Left ventricle myocardium superior (tissue), 1 donor: ENCODE results near the gene ARL14EPL. TPM values are rescaled to one million over a fixed set of nuclear protein-coding genes. Genes with fewer than 3 reads are reported as not detected.
A peak's percentile ranks its signal among the peaks of the same experiment; 100 is the strongest.
"Not testable (repeated sequence)": the region's sequence is repeated elsewhere in the genome, so short reads cannot be mapped to it uniquely, and the experiment has no call there.

Experiments
- ATAC-seq: fragments of 200-7000 bp; cut with Tn5 transposase; one replicate; pipeline ENCODE4 v1.9.1; 2020; ENCODE audit warnings: mild to moderate bottlenecking, moderate library complexity
- DNase-seq: peaks from one replicate; pipeline ENCODE4 v3.0.0-alpha.2; 2020
- intact Hi-C: fragments of 100-400 bp; cut with micrococcal nuclease; formaldehyde crosslinking; loops from one replicate; pipeline ENCODE4 v1.11.0; 2022
- total RNA-seq: library from RNA; stranded (reverse); fragmentation: NEBNext Ultra II Directional; extraction: Animal tissue kit (Norgen Biotek cat#: 25700); gene quantifications from one replicate; pipeline ENCODE4 v1.2.1, GENCODE V29; 2021
- donor health status: DM: no; HTN: yes; CAD: no; lungs with severe emphysema.

Gene ARL14EPL
- total RNA-seq, 1 donor from 2014 or later = not detected

DNA sequence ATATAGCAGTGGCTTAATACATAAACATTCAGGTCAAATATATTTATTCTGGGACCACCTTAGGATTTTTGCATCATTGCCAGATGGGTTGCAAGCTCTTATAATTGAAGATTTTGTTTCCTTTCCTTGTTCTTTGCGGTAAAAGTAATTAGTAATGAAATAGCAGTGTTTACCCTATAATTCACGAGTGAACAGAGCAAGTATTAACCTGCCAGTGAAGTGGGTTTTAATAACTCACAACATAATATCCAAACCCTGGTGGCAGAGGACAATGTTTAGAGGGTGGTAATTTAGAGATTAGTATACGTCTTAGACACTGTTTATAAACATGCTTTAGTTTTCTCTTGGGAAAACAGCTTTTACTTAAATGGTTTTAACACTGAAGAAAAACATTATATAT is 11.8 kb downstream of the ARL14EPL start:
- intact Hi-C loops = no loop called here
- no peak for ATAC-seq

DNA sequence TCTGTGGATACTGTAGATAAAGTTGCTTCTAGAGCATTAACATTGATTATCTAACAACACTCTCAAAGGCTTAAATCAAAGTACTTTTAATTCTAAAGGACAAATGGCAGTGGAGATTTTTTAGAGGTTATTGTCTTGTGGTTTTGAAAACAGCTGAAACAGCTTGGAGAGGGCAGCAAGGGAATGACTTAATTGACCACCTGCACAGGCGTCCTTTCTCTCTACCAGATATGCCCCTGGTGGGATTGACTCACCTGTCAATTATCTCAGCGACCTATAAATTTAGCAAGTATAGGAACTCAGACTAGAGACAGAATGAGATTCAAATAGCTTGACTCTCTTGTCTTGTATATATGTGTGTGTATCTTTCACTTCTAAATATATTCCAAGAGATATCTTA is 13.5 kb downstream of the ARL14EPL start:
- ATAC-seq (no peak), DNase-seq (no peak)
- intact Hi-C loops = no loop called here

More for the DNA sequence above, 11.8 kb downstream of the ARL14EPL start:
- no peak for DNase-seq

DNA sequence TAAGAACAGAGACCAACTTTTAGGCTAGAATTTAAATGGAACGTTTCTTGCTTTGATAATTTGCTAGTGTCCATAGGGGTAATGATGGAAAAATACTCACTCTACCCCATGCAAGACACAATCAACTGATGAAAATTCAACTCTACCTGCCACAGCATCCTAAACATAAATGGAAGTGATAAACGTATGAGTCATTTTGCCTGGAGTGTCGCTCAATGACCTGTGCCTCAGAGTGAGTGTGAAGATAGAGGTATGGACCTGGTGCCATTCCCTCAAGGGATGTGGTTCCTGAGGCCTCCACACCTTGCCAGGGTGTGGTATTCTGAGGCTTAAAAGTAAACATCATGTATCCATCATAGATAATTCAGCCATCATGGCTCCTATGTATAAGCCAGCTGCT is 14.0 kb downstream of the ARL14EPL start:
- intact Hi-C loops = no loop called here
- DNase-seq (no peak), ATAC-seq (no peak)

DNA sequence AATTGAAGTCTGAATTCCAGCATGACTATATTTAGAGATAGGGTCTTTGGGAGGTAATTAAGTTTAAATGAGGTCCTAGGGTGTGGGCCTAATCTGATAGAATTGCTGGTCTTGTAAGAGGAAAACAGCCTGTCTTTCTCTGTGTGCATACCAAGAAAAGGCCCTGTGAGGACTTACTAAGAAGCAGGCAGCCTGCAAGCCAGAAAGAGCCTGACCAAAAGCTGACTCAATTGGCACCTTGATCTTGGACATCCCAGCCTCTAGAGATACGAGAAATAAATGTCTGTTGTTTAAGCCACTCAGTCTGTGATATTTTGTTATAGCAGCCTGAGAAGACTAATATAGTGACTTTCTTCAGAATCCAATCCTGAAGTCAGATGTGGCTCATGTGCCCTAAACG is 14.6 kb downstream of the ARL14EPL start:
- DNase-seq (no peak), ATAC-seq (no peak)
- intact Hi-C loops = no loop called here

DNA sequence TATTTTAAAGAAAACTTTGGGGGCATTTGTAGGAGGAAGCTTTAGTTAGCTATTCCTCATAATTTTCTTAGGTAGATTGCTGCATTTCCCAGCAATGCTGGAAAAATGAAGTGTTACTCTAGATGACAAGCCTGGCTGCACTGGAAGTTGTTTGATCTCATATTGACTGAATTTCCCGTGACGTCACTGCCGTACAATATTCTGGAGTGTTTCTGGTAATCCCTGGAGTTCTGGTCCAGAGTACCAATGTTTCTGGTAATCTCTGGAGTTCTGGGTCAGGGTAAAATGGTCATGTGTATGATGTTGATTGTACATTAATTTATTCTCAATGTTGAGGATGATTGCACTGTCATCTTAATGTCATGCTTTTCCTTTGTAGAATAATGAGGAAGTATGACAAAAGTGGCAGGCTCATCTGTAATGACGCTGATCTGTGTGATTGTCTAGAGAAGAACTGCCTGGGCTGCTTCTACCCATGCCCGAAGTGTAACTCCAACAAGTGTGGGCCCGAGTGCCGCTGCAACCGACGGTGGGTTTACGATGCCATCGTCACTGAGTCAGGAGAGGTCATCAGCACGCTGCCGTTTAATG is 26.2 kb downstream of the ARL14EPL start:
- DNase-seq (no peak), ATAC-seq (no peak)
- intact Hi-C loops = no loop called here

DNA sequence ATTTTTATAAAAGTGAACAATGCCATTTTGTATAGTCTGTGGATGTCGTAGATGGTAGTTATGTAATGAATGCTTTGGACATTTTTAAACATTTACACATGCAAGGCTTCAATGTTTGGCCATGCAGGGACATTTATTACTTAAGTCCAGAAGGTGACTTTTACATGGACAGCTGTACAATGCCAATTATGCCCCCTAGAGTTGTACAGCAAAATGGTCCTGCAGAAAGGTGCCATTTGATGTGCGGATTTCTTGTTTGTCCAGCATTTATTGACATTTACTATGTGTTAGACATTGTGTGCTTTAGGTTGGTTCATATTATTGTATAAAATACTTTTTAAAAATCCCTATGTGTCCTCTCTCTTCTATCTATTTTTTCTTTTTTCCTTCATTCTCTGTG is 30.1 kb downstream of the ARL14EPL start:
- no peak for ATAC-seq
- DNase-seq = no peak
- intact Hi-C loops = loop anchor here (10.0 kb wide), 1 partner anchor 178 kb away; no protein-coding TSS in a partner anchor

DNA sequence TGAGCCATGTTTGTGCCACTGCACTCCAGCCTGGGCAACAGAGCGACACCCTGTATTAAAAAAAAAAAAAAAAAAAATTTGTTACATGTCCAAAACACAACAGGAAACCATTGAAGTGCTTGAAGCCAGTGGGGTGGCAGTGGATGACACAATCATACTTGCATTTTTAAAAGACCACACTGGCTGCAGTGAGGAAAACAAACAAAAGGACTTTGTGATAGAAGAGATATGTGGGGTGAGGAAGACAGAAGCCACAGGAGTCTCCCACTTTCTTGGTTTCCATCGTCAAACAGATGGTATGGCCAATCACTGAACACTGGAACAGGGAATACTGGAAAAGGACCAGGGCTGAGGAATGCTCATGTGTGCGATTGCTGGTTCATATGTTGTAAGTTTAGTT is 31.7 kb downstream of the ARL14EPL start:
- intact Hi-C loops = loop anchor here (10.0 kb wide), 1 partner anchor 179 kb away; no protein-coding TSS in a partner anchor
- ATAC-seq (no peak), DNase-seq (no peak)

DNA sequence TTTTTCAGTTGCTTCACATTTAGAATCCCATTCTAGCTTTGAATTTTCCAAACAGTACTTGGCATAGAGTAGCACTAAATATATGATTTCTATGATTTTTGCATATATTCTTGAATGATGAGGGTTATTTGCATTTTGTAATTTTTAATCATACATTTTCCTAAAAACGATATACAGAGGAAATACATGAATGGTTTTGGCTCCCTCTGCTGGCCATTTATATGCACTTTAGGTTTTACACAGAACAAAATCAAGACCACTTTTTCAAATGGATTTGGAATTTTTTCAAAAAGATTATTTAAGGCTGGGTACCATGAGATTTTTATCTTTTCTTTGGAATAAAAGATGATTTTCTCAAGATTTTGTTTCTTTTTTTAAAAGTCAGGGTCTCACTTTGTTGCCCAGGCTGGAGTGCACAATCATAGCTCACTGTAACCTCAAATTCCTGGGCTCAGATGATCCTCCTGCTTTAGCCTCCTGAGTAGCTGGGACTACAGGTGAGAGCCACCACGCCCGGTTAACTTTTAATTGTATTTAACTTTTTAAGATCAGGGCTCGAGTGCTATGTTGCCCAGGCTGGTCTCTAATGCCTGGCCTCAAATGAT is 35.9 kb downstream of the ARL14EPL start:
- DNase-seq (no peak), ATAC-seq (no peak)
- intact Hi-C loops = loop anchor here (10.0 kb wide), 1 partner anchor 183 kb away; no protein-coding TSS in a partner anchor

DNA sequence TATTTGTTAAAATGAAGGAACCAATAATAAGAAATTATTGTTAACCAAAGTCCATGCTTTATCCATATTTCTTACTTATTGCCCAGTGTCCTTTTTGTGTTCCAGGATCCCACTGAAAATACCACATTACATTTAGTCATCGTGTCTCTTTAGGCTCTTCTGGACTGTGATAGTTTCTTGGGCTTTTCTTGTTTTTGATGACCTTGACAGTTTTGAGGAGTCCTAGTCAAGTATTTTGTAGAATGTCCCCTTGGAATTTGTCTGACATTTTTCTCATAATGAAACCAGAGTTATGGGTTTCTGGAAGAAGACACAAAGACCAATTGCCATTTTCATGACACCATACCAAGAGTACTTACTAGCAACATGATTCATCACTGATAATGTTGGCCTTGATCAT is 38.9 kb downstream of the ARL14EPL start:
- DNase-seq (no peak), ATAC-seq (no peak)
- intact Hi-C loops = no loop called here

DNA sequence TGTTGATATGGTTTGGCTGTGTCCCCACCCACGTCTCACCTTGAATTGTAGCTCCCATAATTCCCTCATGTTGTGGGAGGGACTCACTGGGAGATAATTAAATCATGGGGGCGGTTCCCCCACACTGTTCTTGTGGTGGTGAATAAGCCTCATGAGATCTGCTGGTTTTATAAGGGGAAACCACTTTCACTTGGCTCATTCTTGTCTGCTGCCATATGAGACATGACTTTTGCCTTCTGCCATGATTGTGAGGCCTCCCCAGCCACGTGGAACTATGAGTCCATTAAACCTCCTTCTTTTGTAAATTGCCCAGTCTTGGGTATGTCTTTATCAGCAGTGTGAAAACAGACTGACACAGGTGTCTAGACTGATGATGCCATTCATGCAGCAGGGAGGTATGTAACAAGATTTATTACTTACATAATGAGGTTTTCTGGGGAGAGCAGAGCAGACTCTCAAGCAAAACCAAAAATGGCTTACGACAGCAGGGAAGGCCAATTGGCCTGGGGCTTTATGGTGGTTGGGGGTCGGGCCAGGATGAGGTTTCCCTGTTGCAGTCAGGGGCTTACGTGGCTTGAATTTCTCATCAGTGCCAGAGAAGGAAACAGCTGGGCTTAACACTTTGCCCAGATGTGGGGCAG is 43.0 kb downstream of the ARL14EPL start:
- intact Hi-C loops = no loop called here
- ATAC-seq (no peak), DNase-seq (no peak)

DNA sequence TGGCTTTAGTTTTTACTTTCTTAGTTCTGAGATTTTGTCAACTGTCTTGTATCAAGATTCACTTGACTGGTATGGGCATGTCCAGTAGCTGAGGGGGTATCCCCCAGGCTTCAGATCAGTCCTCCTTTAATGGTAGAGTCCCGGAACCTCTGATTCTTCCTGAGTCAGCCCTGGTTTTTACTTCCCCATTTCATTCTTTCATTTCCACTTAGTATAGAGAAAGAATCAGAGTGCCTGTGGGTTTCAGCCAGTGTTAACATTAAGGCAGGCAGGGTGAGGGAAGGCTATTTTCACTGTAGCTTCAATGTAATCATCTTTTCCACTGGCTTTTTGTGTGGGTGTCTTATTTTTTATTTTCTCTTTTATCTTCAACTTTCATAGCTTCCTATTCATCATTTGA is 44.2 kb downstream of the ARL14EPL start:
- no peak for ATAC-seq
- DNase-seq = no peak
- intact Hi-C loops = no loop called here

DNA sequence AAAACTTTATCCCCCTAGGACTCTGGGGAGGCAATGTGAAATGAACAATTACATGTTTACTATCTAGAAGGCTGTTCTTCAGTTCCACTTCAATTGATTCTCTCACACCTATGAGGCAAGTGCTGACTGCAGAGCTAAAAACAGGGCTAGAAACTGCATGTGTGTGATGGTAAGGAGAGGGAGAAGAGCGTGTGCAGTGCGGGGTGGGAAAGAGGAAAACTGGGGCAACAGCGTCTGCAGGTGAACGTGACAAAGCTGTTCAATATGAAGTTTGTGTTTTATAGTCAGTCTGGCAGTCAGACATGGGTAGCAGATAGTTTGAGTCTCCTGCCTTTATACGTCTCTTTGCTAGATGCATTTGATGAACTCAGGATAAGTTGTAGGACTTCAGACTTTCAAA is 45.9 kb downstream of the ARL14EPL start:
- ATAC-seq (no peak), DNase-seq (no peak)
- intact Hi-C loops = no loop called here

DNA sequence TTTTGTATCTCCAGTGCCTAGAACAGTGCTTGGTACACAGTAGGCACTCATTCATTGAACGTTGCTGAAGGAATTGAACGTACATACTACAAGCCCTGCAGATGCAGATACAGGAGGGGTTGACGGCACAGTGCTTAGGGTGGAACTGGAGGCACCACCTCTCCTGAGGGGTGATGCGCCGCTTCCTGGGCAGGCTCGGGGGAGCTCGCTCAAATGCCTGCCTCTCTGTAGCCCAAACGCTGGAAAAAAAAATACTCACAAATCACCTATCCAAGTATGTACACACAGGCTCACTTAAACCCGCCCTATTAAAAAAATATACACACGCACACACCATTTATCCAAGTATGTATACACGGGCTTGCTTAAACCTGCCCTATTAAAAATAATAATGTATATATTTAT is 52.0 kb downstream of the ARL14EPL start:
- ATAC-seq = peak; percentile 69

DNA sequence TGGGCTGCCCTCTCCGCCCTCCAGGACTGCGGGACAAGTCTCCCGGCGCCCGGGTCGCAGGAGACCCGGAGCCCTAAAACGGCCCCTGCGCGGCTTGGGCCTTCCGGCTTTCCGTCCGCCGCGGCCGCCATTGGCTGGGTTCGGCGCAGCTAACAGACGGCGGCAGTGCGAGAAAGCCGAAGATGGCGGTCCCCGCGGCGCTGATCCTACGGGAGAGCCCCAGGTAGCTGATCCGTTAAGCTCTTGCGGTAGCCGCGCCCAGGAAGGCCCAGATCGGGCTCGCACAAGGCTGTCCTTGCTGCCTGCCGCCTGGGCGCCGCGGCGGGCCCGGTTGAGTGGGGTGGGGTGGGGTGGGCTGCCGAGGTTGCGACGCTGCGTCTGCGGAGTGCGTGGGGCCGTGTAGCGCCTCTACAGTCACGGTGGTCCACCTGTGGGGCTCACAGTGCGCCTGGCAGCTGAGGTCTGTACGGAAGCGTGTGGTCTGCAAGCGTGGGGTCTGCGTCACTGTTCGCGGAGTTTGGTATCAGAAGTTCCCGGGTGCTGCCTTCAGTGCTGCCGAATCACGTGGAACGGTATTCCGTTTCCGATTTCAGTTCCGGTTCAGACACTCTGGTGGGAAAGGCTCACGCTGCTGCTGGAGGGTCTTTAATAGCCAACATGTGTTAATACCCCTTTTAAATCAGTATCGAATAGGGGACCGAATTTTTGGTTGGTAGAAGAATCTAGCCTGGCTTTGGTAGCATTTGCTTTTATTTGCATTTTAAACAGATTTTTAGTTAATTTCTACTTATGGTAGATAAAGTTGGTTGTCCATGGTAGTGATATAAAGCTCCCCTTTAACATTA is 52.8 kb downstream of the ARL14EPL start, which contains the start of gene COMMD10:
TSS of gene COMMD10 (plus strand) at position 155 of the 845 bp plus-strand sequence.
- intact Hi-C loops = no loop called here
- DNase-seq = peak; percentile 89

More for the DNA sequence above, 52.0 kb downstream of the ARL14EPL start:
- no peak for DNase-seq
- intact Hi-C loops = no loop called here

DNA sequence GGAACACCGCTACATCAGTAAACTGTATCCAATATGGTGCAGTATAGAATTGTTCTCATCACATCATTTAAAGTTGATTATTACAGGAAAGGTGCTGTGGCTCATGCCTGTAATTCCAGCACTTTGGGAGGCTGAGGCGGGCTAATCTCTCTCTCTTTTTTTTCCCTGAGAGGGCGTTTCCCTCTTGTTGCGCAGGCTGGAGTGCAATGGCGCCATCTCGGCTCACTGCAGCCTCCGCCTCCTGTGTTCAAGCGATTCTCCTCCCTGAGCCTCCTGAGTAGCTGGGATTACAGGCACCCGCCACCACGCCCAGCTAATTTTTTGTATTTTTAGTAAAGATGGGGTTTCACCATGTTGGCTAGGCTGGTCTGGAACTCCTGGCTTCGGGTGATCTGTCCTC is 54.0 kb downstream of the ARL14EPL start:
- DNase-seq, intact Hi-C loops: not testable (repeated sequence)

More for the DNA sequence above, 52.8 kb downstream of the ARL14EPL start, which contains the start of gene COMMD10:
- peak; percentile 92 for ATAC-seq

DNA sequence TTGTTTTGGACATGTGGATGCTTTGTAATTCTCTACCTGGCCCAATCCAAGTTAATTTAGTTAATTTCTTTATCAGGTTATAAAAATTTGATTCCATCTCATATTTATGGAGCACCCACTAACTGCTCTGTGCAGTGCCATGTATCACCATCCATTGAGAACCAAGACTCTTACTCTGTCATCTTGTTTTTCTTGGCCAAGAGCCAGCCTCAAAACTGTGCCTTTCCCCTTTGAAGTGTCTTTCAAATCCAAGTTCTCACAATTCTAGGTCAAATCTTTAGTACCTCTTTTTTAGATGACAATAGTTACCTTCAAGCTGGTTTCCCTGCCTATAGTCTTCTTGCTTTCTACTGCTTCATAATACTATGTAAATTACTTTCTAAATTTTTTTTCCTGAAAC is 55.8 kb downstream of the ARL14EPL start:
- intact Hi-C loops = no loop called here
- no peak for DNase-seq
- no peak for ATAC-seq

More for the DNA sequence above, 54.0 kb downstream of the ARL14EPL start:
- not testable (repeated sequence) for ATAC-seq

DNA sequence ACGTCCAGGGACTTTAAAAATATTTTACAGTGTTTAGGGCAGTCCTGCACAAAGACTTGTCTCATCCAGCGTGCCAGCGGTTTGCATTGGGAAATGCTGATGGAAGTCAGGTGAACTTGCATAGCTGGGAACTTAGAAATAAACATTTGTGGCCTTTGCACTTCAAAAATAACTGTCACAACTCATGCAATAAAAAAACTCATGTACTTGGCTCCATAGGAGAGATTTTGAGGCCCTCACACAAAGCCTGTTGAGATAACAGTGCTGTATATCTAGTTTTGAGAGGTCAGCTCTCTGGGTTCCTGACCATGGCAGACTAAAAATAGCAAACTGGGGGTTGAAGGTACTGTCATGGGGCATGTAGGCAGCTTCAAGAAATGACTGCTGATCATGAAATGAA is 58.0 kb downstream of the ARL14EPL start:
- DNase-seq (no peak), ATAC-seq (peak; percentile 97)
- intact Hi-C loops = no loop called here

DNA sequence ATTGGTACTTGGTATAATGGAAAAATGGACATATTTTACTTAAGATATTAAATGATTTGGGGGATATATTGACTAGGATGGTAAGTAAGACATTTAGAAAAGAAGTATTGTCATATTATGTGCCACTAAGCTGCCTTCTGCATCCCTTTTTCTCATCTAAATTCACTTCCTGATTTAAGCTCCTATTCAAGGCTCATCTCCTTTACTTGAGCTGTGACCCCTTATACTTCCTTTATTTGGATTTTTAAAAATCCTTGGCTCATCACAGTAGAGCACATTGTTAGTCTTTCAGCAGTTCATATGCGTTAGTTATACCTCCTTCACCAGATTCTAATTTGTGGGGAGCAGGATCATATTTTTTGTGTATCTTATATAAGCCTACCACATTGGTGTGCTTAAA is 59.1 kb downstream of the ARL14EPL start:
- ATAC-seq = no peak
- no peak for DNase-seq
- intact Hi-C loops = no loop called here

DNA sequence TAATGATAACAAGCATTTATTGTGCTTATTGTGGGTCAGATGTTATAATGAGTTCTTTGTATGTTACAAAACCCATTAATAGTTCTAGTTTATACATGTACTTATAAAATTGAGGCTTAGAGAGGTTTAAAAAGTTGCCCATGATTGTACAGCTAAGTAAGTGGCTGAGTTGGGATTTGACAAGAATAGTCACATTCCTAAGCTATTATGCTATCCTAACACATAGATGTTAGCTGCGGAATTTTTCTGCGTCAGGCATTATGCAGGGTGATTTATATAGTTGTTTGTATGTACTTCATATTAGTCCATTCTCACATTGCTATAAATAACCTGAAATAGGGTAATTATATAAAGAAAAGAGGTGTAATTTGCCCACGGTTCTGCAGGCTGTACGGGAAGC is 65.0 kb downstream of the ARL14EPL start:
- ATAC-seq = no peak
- DNase-seq = no peak
- intact Hi-C loops = no loop called here

DNA sequence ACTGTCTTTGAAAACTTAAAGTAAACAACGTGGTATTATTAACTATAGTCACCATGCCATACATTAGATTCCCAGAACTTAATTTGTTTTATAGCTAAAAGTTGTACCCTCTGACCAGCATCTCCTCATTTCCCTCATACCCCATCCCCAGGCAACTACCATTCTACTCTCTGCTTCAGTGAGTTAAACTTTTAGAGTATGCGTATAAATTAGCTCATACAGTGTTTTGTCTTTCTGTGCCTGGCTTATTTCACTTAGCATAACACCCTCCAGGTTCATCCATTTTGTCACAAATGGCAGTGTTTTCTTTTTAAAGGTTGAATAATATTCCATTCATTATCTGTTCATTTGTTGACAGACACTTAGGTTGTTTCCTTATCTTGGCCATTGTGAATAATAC is 66.7 kb downstream of the ARL14EPL start:
- ATAC-seq = no peak
- intact Hi-C loops = no loop called here
- no peak for DNase-seq
